GM21447 (cell line): ENCODE results near the gene GBP7.
A peak's percentile ranks its signal among the peaks of the same experiment; 100 is the strongest.

Experiments used
- ATAC-seq: cut with Tn5 transposase; IDR thresholded peaks from one replicate; pipeline ENCODE4 v1.9.1; 2021; ENCODE audit not compliant: unreplicated experiment

The GBP7 gene

DNA sequence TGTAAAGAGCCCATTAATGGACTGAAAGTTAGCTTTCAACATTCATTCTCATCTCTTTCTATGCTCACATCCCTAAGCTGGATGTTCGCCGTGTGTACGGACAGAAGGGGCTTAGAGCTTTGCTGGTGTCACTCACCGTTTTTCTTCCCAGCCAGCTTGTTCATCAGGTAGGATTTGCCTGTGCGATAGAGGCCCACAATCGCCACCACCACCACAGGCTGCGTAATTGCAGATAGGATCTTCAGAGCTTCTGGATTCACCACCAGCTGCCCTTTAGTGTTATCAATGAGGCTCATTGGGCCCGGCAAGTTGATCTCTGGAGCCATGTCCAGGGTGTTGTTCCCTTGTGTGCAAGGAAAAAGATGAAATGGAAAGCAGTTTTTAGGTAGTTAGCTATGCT is 54.2 kb downstream of the GBP7 start:
- no peak for ATAC-seq

DNA sequence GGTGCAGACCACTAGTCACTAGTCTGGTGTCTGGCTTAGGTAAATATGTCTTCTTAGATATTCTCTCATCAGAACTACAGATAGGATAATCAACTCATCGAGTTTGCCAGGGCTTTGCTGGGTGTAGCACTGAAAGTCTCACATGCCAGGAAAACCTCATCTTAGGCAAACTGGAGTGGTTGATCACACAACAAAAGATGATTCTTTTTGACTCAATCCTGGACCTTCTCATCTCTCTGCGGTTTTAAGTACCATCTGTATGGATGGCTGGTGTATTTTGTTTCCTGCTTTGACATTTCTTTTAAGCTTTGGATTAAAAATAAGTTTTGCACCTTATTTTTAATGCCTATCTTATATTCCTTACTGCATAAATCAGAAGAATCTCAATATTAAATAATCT is 61.1 kb downstream of the GBP7 start:
- ATAC-seq = no peak

DNA sequence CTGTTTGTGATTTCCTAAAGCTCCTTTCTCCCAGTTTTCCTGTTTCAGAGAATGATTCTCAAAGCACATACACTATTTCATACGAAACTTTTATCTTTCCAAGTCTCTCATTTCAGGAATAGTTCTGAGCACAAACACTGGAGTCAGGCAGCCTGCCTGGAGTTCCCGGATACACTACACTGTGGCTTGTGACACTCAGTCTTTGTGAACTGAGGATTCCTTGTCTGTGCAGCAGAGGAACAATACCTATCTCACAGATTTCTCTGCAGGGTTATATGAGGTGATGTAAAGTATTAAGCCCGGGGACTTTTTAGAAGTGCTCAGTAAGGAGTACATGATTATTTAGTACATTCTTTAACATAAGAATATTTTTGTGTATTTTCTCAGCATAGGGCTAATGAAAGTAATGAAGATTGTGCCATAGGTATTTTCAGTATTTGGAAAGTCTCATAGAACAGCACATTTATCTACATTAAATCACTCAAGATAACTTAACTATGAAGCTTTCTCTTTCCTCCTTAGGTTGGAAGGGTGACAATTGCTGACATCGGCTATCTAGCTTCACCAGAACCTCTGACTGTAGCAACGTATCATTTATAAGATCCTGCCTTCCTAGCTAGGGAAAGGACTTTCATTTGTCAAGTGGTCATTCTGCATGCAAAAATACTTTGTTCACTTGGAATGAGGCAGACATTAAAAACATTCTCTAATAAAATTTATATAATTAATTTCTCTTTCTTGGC is 62.8 kb downstream of the GBP7 start:
- ATAC-seq = no peak

GRCh38 chr1:89104687-89105086 is 71.1 kb downstream of the GBP7 start:
- no peak for ATAC-seq

GRCh38 chr1:89104147-89104546 is 71.7 kb downstream of the GBP7 start:
- no peak for ATAC-seq

DNA sequence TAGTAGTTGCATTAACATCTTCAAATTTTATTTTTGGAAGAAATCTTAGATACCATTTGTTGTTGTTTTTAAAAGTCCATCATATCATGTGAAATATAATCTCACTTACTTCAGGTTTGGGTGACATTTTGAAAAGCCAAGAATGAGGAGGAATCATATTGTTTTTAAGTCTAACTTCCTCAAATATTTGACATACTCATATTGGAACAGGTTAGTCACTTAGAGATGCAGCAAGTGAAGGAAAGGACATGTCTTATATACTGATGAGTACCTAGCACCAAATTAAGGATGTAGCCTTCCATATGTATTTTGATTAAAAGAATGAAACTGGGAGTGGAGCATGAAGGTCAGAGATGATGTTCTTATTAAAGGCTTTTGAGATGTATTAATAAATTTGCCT is 73.8 kb downstream of the GBP7 start:
- ATAC-seq = no peak

- no peak for ATAC-seq
Observed at GRCh38 chr1:89100412-89100811, 75.4 kb downstream of the GBP7 start.

- ATAC-seq = no peak
Observed at GRCh38 chr1:89098857-89099256, 76.9 kb downstream of the GBP7 start.

DNA sequence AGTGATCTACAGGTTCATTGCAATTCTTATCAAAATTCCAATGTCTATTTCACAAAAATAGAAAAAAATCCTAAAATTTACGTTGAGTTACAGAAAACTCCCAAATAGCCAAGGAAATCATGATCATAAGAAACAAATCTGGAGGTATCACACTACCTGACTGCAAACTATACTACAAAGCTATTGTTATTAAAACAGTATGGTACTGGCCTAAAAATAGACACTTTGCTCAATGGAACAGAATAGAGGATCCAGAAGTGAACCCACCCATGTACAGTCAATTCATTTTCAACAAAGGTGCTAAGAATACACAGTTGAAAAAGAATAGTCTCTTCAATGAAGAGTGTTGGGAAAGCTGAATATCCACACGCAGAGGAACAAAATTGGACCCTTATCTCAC is 80.1 kb downstream of the GBP7 start:
- ATAC-seq = no peak

DNA sequence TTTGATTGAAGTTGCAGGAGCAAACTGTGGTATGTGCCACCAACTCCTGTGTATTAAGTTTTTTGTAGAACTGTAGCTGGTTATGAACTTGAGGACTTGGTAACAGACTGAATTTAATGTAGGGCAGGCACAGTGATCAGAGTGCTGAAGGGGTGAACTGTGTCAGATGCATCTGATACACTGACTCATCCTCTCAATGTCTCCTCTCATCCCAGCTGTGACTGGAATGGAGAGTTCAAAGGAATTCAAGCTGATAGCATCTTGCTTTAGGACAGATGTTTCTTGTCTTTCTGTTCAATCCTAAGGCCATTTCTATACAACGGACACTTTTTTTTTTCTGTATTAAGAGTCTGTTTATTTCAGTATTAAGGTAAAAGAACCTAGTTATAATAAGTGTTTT is 85.8 kb downstream of the GBP7 start:
- no peak for ATAC-seq

- ATAC-seq = no peak
Observed at GRCh38 chr1:89088572-89088971, 87.2 kb downstream of the GBP7 start.

GRCh38 chr1:89087241-89087640 is 88.6 kb downstream of the GBP7 start:
- no peak for ATAC-seq

GRCh38 chr1:89085781-89086180 is 90.0 kb downstream of the GBP7 start:
- peak; percentile 61 for ATAC-seq
